ENCODE measurements around the gene EHMT1.

EHMT1 gene

DNA sequence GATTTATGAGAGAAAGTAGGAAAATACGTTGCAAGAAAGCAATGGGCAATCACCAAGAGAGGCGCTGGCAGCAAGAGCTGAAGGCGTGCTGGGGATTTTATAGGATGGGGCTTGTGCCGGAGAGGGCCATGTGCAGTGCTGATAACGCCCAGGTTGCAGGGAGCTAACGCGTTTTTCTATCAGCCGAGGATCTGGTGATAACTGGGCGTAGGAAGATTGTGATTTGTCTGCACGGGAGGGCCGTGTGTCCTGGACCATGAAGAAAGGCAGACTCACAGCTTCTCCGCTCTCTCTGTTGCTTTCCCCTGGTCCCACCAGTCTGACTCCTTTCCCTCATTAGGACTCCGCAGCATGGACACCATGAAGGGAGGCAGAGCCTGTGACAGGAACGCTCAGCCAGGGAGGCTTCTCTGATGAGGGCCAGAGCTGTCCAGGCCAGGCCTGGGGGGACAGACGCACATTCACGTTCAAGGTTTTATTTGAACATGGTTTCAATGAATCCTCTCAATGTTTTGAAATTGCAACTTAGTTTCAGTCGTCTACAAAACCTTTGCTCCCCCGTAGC, 246.9 kb downstream of the EHMT1 start:
- TF ChIP-seq, protein P1, sequence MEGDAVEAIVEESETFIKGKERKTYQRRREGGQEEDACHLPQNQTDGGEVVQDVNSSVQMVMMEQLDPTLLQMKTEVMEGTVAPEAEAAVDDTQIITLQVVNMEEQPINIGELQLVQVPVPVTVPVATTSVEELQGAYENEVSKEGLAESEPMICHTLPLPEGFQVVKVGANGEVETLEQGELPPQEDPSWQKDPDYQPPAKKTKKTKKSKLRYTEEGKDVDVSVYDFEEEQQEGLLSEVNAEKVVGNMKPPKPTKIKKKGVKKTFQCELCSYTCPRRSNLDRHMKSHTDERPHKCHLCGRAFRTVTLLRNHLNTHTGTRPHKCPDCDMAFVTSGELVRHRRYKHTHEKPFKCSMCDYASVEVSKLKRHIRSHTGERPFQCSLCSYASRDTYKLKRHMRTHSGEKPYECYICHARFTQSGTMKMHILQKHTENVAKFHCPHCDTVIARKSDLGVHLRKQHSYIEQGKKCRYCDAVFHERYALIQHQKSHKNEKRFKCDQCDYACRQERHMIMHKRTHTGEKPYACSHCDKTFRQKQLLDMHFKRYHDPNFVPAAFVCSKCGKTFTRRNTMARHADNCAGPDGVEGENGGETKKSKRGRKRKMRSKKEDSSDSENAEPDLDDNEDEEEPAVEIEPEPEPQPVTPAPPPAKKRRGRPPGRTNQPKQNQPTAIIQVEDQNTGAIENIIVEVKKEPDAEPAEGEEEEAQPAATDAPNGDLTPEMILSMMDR (conservative IDR thresholded peaks at IDR 0.05; ENCODE audit: low read depth) = no peak
- CTCF ChIA-PET = no interaction called here
- no peak overlapping the region for H3K27ac ChIP-seq
- DNase-seq (ENCODE audit: low spot score) = no peak
- POLR2A ChIA-PET (ENCODE audit: low non-redundant PET) = no interaction called here

DNA sequence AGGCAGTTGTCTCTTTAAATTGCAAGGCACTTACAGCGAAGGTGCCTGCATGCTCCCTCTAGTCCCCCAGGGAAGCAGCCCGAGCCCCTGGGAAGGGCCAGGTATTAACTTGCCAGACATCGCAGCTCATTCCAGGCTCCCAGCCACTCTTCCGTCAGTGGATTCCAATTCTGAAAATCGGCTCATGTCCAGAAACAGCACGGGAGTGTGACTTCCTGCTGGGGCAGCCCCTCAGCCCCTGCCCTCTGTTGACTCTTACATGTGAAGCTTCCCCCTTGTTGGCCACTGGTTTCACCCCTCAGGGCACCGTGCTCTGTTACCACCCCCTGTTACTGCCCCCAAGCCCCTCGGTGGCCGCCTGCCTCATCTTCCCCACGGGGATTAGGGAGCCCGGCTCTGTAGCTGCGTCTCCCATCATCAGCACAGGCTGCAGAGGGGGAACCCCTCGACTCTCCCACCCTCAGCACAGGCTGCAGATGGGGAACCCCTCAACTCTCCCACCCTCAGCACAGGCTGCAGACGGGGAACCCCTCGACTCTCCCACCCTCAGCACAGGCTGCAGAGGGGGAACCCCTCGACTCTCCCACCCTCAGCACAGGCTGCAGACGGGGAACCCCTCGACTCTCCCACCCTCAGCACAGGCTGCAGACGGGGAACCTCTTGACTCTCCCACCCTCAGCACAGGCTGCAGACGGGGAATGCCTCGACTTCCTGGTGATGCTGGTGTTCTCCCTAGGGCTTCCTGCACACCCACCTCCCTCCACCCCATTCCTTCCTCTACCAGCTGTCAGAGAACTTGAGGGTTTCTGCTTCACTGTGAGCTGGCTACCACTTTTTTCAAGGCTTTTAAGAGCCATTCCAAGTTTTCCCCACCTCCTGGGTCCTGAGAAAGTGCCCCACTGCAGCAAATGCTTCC, 247.7 kb downstream of the EHMT1 start:
- H3K27ac ChIP-seq = no peak overlapping the region
- TF ChIP-seq, protein P1 (conservative IDR thresholded peaks at IDR 0.05; ENCODE audit: low read depth) = no peak
- CTCF ChIA-PET = no interaction called here
- no peak for DNase-seq (ENCODE audit: low spot score)
- POLR2A ChIA-PET (ENCODE audit: low non-redundant PET) = no interaction called here

DNA sequence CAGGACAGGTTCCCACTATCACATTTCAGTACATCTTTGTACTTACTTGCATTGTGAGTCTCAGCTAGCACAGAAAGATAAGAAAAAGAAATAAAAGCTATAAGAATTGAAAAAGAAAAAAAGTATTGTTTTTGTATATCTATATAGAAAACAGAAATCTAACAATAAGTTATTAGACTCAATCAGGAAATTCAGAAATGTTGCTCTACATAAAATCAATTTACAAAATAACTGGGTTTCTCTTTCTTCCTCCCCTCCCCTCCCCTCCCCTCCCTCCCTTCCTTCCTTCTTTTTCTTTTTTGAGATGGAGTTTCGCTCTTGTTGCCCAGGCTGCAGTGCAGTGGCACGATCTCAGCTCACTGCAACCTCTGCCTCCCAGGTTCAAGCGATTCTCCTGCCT, 251.6 kb downstream of the EHMT1 start:
- H3K27ac ChIP-seq = no peak overlapping the region
- no peak for DNase-seq (ENCODE audit: low spot score)
- POLR2A ChIA-PET (ENCODE audit: low non-redundant PET) = no interaction called here
- CTCF ChIA-PET = no interaction called here
- TF ChIP-seq, protein P1 (conservative IDR thresholded peaks at IDR 0.05; ENCODE audit: low read depth) = no peak

DNA sequence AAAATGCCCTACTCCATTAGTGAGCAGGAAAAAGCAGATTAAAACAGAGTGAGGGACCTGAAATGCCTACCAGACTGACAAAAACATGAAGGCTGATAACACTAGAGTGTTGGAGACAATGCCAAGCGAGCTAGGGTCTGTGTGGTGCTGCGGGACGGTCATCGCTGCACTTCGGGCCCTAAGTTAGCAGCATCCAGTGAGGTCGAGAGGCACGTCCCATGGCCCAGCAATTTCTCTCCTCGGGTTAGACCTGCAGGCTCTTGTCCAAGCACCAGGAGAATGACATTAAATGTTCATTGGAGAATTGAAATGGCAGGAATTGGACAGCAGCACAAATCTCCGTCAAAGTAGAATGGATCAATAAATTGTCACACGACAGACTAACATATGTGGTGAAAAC, 253.5 kb downstream of the EHMT1 start:
- H3K27ac ChIP-seq = no peak overlapping the region
- TF ChIP-seq, protein P1 (conservative IDR thresholded peaks at IDR 0.05; ENCODE audit: low read depth) = no peak
- no peak for DNase-seq (ENCODE audit: low spot score)
- ChIA-PET POLR2A (ENCODE audit: low non-redundant PET) (no interaction called here), CTCF (no interaction called here)

DNA sequence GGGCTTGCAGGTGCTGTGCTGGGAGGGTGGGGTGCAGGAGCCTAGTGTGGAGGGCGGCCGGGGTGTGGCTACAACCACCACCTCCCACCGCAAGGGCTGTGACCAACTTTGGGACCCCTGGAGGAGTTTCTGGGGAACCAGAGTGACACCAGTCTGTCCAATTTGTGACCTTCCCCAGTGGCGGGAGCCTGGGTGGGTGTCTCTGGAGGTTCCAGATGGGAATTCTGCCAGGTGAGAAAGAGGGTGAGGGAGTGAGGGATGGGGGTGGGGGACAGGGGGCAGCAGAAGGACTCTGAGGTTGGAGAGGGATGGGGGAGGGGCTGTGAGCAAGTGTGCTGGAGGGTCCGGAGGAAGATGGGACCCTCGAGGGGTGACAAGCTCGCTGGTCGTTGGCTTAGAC, 254.6 kb downstream of the EHMT1 start:
- no peak for DNase-seq (ENCODE audit: low spot score)
- ChIA-PET CTCF (no interaction called here), POLR2A (ENCODE audit: low non-redundant PET) (no interaction called here)
- H3K27ac ChIP-seq = no peak overlapping the region
- TF ChIP-seq, protein P1 (conservative IDR thresholded peaks at IDR 0.05; ENCODE audit: low read depth) = no peak

DNA sequence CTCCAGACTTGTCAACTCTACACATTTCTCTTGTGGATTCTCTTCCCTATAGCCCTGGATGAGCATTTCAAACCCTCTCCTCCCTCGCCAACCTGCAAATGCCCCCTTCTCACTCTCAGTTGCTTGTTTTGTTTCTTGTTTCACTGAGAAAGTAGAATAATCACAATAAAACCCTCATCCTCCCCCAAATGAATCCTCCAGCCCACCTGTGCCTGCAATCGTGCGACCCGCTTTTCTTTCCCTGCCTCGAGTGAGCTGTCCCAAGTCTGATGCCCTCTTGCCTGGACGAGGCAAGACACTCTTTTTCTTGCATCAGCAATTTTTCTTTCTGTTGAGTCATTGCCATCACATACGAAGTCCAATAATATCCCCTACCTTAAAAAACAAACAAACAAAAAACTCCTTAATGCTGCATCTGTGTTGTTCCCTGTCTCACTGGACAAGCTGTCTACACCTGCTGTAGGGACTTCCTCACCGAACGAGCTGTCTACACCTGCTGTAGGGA, 255.1 kb downstream of the EHMT1 start:
- no peak for DNase-seq (ENCODE audit: low spot score)
- ChIA-PET CTCF (no interaction called here), POLR2A (ENCODE audit: low non-redundant PET) (no interaction called here)
- H3K27ac ChIP-seq = no peak overlapping the region
- TF ChIP-seq, protein P1 (conservative IDR thresholded peaks at IDR 0.05; ENCODE audit: low read depth) = no peak

All from RWPE1 (cell line).